GM15510 (cell line): Measurements from ENCODE around the gene PLA2G2C.

Source experiments
- POLR2A ChIP-seq: IDR thresholded peaks from 3 replicates; pipeline ENCODE4 v1.6.1; 2011; ENCODE audit warnings: borderline replicate concordance; ENCODE audit not compliant: insufficient read length; ENCODE audit errors: extremely low read depth

PLA2G2C gene

GRCh38 chr1:20123722-20124455, 62.4 kb downstream of the PLA2G2C start:
- TF ChIP-seq POLR2A, result no peak

GRCh38 chr1:20120796-20121195, 65.5 kb downstream of the PLA2G2C start:
- TF ChIP-seq POLR2A, result no peak

GRCh38 chr1:20119347-20119746, 67.0 kb downstream of the PLA2G2C start, which contains the start of gene PLA2G2D:
TSS of gene PLA2G2D (minus strand) at chr1:20119536. CDS start at chr1:20119498, 38 bp downstream.
- no peak for TF ChIP-seq POLR2A

- no peak for TF ChIP-seq POLR2A
Observed at GRCh38 chr1:20117236-20117635, 69.1 kb downstream of the PLA2G2C start.

- no peak for TF ChIP-seq POLR2A
Observed at GRCh38 chr1:20115916-20116315, 70.4 kb downstream of the PLA2G2C start.

GRCh38 chr1:20115479-20115878, 70.8 kb downstream of the PLA2G2C start:
- TF ChIP-seq POLR2A, result no peak

- TF ChIP-seq POLR2A, result no peak
Observed at GRCh38 chr1:20114021-20114648, 72.2 kb downstream of the PLA2G2C start.
